ENCODE results near the gene IL25.

DNA sequence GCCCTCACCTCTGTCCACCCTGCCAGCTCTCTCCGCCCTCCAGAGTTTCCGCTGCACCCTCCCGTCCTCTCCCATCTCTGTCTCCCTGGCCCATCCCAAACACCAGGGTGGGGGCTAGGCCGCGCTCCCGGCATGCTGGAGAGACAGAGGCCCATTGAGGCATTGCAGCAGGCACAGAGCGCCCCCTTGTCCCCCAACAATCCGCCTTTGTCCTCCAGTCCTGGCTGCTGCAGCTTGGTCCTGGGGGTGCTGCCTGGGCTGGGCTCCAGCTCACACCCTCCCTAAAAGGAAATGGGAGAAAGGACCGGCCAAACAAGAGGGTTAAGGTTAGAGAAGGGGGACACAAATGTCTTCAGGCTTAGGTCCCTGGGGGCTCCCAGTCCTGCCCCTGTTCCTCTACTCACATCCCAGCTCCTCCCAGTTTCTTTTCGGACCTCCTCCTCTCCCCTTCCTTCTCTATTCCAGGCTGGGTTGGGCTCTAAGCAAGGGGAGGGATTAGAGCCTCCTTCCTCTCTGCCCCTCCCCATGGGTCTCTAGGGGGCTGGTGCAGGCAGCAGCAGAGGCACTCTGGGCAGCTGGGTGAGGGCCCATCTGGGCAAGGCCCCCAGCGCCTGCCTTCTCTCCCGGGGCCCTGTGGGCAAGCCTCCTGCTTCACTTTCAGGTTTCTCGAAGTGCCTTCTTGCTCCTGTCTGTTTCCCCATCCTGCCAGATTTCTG is 4.0 kb downstream of the IL25 start, which contains the start of gene CMTM5:
- TF ChIP-seq, protein P1, sequence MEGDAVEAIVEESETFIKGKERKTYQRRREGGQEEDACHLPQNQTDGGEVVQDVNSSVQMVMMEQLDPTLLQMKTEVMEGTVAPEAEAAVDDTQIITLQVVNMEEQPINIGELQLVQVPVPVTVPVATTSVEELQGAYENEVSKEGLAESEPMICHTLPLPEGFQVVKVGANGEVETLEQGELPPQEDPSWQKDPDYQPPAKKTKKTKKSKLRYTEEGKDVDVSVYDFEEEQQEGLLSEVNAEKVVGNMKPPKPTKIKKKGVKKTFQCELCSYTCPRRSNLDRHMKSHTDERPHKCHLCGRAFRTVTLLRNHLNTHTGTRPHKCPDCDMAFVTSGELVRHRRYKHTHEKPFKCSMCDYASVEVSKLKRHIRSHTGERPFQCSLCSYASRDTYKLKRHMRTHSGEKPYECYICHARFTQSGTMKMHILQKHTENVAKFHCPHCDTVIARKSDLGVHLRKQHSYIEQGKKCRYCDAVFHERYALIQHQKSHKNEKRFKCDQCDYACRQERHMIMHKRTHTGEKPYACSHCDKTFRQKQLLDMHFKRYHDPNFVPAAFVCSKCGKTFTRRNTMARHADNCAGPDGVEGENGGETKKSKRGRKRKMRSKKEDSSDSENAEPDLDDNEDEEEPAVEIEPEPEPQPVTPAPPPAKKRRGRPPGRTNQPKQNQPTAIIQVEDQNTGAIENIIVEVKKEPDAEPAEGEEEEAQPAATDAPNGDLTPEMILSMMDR (IDR thresholded peaks at IDR 0.05), result no peak
- TF ChIP-seq, protein P2, sequence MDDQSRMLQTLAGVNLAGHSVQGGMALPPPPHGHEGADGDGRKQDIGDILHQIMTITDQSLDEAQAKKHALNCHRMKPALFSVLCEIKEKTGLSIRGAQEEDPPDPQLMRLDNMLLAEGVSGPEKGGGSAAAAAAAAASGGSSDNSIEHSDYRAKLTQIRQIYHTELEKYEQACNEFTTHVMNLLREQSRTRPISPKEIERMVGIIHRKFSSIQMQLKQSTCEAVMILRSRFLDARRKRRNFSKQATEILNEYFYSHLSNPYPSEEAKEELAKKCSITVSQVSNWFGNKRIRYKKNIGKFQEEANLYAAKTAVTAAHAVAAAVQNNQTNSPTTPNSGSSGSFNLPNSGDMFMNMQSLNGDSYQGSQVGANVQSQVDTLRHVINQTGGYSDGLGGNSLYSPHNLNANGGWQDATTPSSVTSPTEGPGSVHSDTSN (IDR thresholded peaks at IDR 0.05), result no peak
- TF ChIP-seq, protein P3, sequence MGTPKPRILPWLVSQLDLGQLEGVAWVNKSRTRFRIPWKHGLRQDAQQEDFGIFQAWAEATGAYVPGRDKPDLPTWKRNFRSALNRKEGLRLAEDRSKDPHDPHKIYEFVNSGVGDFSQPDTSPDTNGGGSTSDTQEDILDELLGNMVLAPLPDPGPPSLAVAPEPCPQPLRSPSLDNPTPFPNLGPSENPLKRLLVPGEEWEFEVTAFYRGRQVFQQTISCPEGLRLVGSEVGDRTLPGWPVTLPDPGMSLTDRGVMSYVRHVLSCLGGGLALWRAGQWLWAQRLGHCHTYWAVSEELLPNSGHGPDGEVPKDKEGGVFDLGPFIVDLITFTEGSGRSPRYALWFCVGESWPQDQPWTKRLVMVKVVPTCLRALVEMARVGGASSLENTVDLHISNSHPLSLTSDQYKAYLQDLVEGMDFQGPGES (IDR thresholded peaks at IDR 0.05; ENCODE audit: low read depth, low read length), result no peak
- TF ChIP-seq POLR2AphosphoS5 (IDR thresholded peaks at IDR 0.05; ENCODE audit: low read depth, low read length), result no peak
- no peak for TF ChIP-seq YY1 (IDR thresholded peaks at IDR 0.05; ENCODE audit: low read depth)
- TF ChIP-seq SIN3A (IDR thresholded peaks at IDR 0.05; ENCODE audit: borderline replicate concordance, low read depth, low read length), result no peak
- TF ChIP-seq, protein P4, sequence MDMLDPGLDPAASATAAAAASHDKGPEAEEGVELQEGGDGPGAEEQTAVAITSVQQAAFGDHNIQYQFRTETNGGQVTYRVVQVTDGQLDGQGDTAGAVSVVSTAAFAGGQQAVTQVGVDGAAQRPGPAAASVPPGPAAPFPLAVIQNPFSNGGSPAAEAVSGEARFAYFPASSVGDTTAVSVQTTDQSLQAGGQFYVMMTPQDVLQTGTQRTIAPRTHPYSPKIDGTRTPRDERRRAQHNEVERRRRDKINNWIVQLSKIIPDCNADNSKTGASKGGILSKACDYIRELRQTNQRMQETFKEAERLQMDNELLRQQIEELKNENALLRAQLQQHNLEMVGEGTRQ (IDR thresholded peaks at IDR 0.05; ENCODE audit: borderline replicate concordance, low read depth, low read length), result no peak
- TF ChIP-seq TCF12 (IDR thresholded peaks at IDR 0.05), result no peak
- TF ChIP-seq EZH2phosphoT487 (IDR thresholded peaks at IDR 0.05; ENCODE audit: borderline replicate concordance, low read depth), result no peak
- TF ChIP-seq RCOR1 (IDR thresholded peaks at IDR 0.05; ENCODE audit: low read length), result no peak
- no peak for TF ChIP-seq RXRA (IDR thresholded peaks at IDR 0.05; ENCODE audit: borderline replicate concordance, low read depth)
- TF ChIP-seq, protein P5, sequence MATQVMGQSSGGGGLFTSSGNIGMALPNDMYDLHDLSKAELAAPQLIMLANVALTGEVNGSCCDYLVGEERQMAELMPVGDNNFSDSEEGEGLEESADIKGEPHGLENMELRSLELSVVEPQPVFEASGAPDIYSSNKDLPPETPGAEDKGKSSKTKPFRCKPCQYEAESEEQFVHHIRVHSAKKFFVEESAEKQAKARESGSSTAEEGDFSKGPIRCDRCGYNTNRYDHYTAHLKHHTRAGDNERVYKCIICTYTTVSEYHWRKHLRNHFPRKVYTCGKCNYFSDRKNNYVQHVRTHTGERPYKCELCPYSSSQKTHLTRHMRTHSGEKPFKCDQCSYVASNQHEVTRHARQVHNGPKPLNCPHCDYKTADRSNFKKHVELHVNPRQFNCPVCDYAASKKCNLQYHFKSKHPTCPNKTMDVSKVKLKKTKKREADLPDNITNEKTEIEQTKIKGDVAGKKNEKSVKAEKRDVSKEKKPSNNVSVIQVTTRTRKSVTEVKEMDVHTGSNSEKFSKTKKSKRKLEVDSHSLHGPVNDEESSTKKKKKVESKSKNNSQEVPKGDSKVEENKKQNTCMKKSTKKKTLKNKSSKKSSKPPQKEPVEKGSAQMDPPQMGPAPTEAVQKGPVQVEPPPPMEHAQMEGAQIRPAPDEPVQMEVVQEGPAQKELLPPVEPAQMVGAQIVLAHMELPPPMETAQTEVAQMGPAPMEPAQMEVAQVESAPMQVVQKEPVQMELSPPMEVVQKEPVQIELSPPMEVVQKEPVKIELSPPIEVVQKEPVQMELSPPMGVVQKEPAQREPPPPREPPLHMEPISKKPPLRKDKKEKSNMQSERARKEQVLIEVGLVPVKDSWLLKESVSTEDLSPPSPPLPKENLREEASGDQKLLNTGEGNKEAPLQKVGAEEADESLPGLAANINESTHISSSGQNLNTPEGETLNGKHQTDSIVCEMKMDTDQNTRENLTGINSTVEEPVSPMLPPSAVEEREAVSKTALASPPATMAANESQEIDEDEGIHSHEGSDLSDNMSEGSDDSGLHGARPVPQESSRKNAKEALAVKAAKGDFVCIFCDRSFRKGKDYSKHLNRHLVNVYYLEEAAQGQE (IDR thresholded peaks at IDR 0.05; ENCODE audit: low read depth, low read length), result no peak
